Measurements from ENCODE around the gene PPP1R1B. TPM values are rescaled to one million over a fixed set of nuclear protein-coding genes. Genes with fewer than 3 reads are reported as not detected.

PPP1R1B gene
- total RNA-seq, 1 donor: 4.1 TPM

DNA sequence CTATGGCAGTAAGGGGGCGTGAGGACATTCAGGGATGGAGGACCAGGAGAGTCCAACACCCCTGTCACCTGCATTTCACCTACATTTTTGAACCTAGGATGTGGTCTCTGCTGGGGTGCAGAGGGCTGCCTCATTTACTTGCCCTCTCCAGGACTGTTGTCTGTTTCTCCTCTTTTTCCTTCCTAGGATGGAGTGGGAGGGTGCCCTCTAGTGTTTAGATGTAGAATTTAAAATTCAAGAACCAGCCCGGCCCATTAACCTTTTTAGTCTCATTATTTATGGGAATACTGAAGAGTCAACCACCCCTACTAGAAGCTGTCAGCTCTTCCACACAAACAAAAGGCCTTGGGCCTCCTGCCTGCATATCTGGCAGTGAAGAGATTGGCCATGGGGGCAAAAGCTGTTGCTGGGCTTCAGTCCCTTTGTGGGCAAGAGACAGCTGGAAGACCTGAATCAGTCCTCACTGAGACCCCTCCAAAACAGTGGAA lies 7.7 kb downstream of the PPP1R1B start:
- TF ChIP-seq CTCF (IDR thresholded peaks at IDR 0.05; ENCODE audit: insufficient read depth, low read length): peak; percentile 64
- peak; percentile 67 for DNase-seq (ENCODE audit: low read depth)
- H3K4me3 ChIP-seq (ENCODE audit: low read depth, low read length): no peak overlapping the region

DNA sequence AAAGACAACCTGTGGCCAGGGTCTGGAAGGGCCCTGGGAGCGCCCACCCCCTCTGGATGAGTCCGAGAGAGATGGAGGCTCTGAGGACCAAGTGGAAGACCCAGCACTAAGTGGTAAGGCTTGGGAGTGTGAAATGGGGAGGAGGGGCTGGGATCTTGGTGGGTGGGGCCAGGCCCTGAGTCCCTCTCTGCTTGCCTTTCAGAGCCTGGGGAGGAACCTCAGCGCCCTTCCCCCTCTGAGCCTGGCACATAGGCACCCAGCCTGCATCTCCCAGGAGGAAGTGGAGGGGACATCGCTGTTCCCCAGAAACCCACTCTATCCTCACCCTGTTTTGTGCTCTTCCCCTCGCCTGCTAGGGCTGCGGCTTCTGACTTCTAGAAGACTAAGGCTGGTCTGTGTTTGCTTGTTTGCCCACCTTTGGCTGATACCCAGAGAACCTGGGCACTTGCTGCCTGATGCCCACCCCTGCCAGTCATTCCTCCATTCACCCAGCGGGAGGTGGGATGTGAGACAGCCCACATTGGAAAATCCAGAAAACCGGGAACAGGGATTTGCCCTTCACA lies 8.9 kb downstream of the PPP1R1B start:
- DNase-seq (ENCODE audit: low read depth): no peak
- no peak for TF ChIP-seq CTCF (IDR thresholded peaks at IDR 0.05; ENCODE audit: insufficient read depth, low read length)
- no peak overlapping the region for H3K4me3 ChIP-seq (ENCODE audit: low read depth, low read length)

DNA sequence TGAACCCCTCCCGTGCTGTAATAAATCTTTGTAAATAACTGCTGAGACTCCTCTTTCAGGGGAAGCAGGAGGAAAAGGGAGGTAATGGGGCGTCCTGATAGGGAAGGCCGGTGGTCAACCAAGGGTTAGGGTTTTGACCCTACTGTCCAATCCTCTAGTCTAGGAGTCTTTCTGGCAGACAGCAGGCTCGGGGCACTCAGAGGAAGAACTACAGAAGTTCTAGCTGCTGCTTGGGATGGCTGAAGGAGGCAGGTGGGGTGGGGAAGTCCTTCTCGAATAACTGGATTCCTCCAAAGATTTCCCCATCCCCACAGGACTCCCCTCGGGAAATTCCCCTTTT lies 9.8 kb downstream of the PPP1R1B start:
- no peak for TF ChIP-seq CTCF (IDR thresholded peaks at IDR 0.05; ENCODE audit: insufficient read depth, low read length)
- DNase-seq (ENCODE audit: low read depth): no peak
- H3K4me3 ChIP-seq (ENCODE audit: low read depth, low read length): peak overlapping the region; percentile 94

DNA sequence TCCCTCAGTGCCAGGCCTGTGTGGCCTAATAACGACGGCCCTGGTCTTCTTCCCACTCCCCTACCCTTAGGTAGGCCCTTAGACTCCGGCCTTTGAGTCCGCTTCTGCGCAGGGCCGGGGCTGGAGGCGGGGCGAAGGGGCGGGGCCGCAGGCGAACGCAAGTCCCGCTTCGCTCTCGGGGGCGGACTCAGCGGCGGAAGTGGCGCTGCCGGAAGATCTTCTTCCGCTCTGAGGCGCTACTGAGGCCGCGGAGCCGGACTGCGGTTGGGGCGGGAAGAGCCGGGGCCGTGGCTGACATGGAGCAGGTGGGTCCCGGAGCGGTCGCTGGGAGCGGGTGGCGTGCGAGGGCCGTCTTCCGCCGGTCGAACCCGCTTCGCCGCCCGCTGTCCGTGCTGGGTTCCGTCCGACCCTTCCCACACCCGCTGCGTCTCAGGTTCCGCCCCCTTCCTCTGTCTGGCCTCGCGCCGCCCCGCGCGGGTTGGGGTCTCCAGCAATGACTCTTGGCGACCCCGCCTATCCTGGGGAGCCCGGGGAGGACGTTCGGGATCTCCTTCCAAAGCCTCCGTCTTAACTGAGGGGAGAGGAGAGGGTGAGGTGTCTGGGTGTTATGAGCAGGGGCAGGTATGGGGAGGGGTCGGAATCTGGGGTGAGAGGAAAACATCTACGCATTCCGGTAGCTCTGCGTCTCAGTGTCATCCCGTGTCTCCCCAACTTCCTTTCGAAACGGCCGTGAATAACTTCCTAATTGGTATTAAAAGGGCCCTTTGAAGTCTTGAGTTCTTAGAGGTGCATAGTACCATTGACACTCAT lies 10.4 kb downstream of the PPP1R1B start, which contains the start of gene STARD3:
TSS of gene STARD3 (plus strand) at position 218 of the 810 bp plus-strand sequence. CDS start 16,388 bp downstream, outside the sequence.
- TF ChIP-seq CTCF (IDR thresholded peaks at IDR 0.05; ENCODE audit: insufficient read depth, low read length): peak; percentile 27
- peak; percentile 85 for DNase-seq (ENCODE audit: low read depth)
- peak within 1 kb of the TSS; percentile 94 for H3K4me3 ChIP-seq (ENCODE audit: low read depth, low read length)

DNA sequence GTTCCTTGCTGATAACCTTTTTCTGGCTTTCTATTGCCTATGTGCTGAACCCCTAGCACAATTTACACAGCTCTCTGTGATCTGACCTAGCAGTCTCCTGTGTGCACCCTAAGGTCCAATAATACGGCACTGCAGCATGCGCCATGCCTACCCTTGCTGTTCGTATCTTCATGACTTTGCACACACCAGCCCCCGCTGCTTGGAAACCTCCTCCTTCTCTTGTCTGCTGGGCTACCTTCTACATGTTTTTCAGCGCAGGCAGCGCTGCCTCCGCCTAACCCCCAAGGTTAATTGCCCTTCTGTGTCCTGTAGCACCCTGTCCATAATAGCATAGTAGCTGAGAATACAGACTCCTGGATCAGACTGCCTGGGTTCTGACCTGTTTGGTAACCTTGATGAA lies 11.6 kb downstream of the PPP1R1B start:
- no peak for DNase-seq (ENCODE audit: low read depth)
- TF ChIP-seq CTCF (IDR thresholded peaks at IDR 0.05; ENCODE audit: insufficient read depth, low read length): no peak
- H3K4me3 ChIP-seq (ENCODE audit: low read depth, low read length): peak overlapping the region; percentile 94

DNA sequence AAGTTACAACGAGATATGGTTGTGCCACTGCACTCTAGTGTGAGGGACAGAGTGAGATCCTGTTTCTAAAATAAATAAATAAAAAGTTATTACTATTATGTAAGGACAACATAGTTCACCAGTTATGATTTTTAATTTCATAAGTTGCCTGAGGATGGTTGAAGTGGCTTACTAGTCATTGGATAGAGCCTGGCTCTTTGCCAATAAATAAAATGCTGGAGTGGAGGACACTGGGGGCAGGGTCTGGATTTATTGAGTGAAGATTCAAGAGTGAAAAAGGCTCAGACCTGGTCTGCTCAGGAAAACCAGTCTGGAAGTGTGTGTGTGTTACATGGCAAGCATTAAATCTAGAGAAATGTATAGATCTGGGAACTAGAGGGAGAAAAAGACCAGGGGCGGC lies 12.3 kb downstream of the PPP1R1B start:
- no peak for DNase-seq (ENCODE audit: low read depth)
- no peak overlapping the region for H3K4me3 ChIP-seq (ENCODE audit: low read depth, low read length)
- TF ChIP-seq CTCF (IDR thresholded peaks at IDR 0.05; ENCODE audit: insufficient read depth, low read length): no peak
